Fibroblast of pulmonary artery (primary cell): Measurements from ENCODE around the gene ZSWIM6.

ENCODE experiments used
- DNase-seq: peaks from one replicate; pipeline ENCODE4 v3.0.0-alpha.2; 2010; ENCODE audit warnings: low read depth
- H3K4me3 ChIP-seq: replicated peaks from 2 replicates; pipeline ENCODE4 v1.5.1; 2011; ENCODE audit warnings: low read depth, mild to moderate bottlenecking, control low read depth, low read length, moderate library complexity
- CTCF ChIP-seq: IDR thresholded peaks from 2 replicates; pipeline ENCODE4 v1.5.1; 2011; ENCODE audit warnings: mild to moderate bottlenecking, control low read depth, low read length, inconsistent platforms; ENCODE audit errors: missing control alignments

ZSWIM6 gene

DNA sequence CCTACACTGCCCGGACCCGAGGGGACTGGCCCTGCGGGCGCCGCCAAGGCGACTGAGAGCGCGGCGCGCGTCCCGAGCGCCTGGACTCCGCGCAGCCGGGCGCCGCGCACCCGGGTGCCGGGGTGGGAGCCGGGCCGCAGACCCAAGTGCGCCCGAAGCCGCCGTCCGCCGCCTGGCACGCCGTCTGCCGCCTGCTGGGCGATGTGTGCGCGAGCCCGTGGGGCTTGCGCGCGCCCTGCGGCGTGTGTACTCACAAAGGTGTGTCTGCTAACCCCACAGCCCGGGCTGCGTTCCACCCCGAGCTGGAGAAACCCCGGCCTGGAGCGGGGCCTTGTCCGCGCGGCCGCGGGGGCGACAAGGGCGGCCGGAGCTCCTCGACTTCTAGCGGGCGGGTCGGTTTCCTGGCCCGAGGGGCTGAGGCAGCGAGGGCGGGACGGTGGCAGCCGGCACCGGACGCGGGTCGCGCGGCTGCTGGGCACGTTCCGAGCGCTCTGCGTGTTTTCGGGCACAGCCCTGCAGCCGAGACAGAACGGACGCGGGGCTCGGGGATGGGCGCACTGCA, 1.1 kb upstream of the ZSWIM6 start:
- DNase-seq = peak; percentile 83
- TF ChIP-seq CTCF = peak; percentile 28
- peak overlapping the region; percentile 78 for H3K4me3 ChIP-seq

DNA sequence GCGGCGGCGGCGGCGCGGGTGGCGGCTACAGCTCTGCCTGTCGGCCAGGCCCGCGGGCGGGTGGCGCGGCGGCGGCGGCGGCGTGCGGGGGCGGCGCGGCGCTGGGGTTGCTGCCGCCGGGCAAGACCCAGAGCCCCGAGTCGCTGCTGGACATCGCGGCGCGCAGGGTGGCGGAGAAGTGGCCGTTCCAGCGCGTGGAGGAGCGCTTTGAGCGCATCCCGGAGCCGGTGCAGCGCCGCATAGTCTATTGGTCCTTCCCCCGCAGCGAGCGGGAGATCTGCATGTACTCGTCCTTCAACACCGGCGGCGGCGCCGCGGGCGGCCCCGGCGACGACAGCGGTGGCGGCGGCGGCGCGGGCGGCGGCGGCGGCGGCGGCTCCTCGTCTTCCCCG, 296 bp downstream of the ZSWIM6 start:
- TF ChIP-seq CTCF = no peak
- peak overlapping the region; percentile 82 for H3K4me3 ChIP-seq
- DNase-seq = peak; percentile 32

GRCh38 chr5:61332851-61333320, 828 bp downstream of the ZSWIM6 start:
- H3K4me3 ChIP-seq = peak overlapping the region; percentile 82
- TF ChIP-seq CTCF = no peak
- peak; percentile 70 for DNase-seq

DNA sequence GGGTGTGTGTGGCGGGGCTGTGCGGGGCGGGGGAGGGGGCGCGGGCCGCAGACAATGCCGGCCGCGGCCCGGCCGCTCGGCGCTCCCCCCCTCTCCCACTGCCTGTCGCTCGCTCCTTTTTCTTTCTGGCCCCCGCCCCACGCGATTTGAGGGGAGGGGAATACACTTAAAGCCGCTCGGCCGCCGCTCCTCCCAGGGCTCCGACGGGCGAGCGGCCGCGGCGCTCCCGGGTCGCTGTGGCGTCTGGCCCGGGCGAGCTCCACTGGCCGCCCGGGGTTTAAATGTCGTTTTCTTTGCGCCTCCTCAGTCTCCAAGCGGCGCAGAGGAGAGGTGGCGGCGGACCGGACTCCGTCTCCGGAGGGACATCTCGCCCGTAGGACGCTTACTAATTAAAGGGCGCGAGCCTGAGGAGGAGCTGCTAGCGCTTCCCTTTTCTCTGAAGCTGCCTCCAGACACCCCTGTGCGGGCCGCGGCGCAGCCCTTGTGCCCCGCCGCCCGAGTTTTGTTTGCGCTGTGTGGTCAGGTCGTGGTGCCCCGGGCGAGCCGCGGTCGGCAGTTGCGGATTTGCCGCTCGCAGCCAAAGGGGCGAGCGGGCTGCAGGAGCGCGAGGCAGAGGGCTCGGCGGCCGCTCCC, 1.4 kb downstream of the ZSWIM6 start:
- H3K4me3 ChIP-seq = peak overlapping the region; percentile 82
- DNase-seq = peak; percentile 35
- TF ChIP-seq CTCF = no peak

- DNase-seq = no peak
- peak overlapping the region; percentile 82 for H3K4me3 ChIP-seq
- no peak for TF ChIP-seq CTCF
Measured at GRCh38 chr5:61333954-61334867, 2.2 kb downstream of the ZSWIM6 start.

- H3K4me3 ChIP-seq = peak overlapping the region; percentile 82
- no peak for TF ChIP-seq CTCF
- peak; percentile 73 for DNase-seq
Measured at GRCh38 chr5:61334868-61335615, 3.0 kb downstream of the ZSWIM6 start.
